ENCODE measurements around the gene CRHR2.
"Not testable (repeated sequence)": the region's sequence is repeated elsewhere in the genome, so short reads cannot be mapped to it uniquely, and the experiment has no call there.

The CRHR2 gene

GRCh38 chr7:30652132-30652531 lies 30.1 kb downstream of the CRHR2 start:
- DNase-seq, result no peak

- no peak for DNase-seq
These were observed 31.8 kb downstream of the CRHR2 start for GRCh38 chr7:30650421-30650808.

GRCh38 chr7:30649717-30650420 lies 32.4 kb downstream of the CRHR2 start:
- no peak for DNase-seq

- DNase-seq, result no peak
These were observed 33.3 kb downstream of the CRHR2 start for GRCh38 chr7:30648744-30649540.

GRCh38 chr7:30647589-30648364 lies 34.5 kb downstream of the CRHR2 start:
- no peak for DNase-seq

- no peak for DNase-seq
These were observed 36.1 kb downstream of the CRHR2 start for GRCh38 chr7:30646154-30646553.

- no peak for DNase-seq
These were observed 36.6 kb downstream of the CRHR2 start for GRCh38 chr7:30645661-30646060.

- no peak for DNase-seq
These were observed 37.8 kb downstream of the CRHR2 start for GRCh38 chr7:30644286-30644955.

- no peak for DNase-seq
These were observed 39.5 kb downstream of the CRHR2 start for GRCh38 chr7:30642789-30643188.

GRCh38 chr7:30642322-30642721 lies 39.9 kb downstream of the CRHR2 start:
- not testable (repeated sequence) for DNase-seq

GRCh38 chr7:30635798-30636197 lies 46.5 kb downstream of the CRHR2 start:
- no peak for DNase-seq

- no peak for DNase-seq
These were observed 47.5 kb downstream of the CRHR2 start for GRCh38 chr7:30634634-30635201.

GRCh38 chr7:30634193-30634626 lies 48.0 kb downstream of the CRHR2 start:
- no peak for DNase-seq

- DNase-seq, result no peak
These were observed 49.0 kb downstream of the CRHR2 start for GRCh38 chr7:30633223-30633622.

GRCh38 chr7:30630986-30631385 lies 51.3 kb downstream of the CRHR2 start:
- DNase-seq, result no peak

- no peak for DNase-seq
These were observed 55.2 kb downstream of the CRHR2 start for GRCh38 chr7:30627026-30627425.

GRCh38 chr7:30625283-30625682 lies 57.0 kb downstream of the CRHR2 start:
- DNase-seq, result no peak

GRCh38 chr7:30618961-30619360 lies 63.3 kb downstream of the CRHR2 start:
- no peak for DNase-seq

GRCh38 chr7:30618080-30618676 lies 64.1 kb downstream of the CRHR2 start:
- no peak for DNase-seq

GRCh38 chr7:30617359-30617758 lies 64.9 kb downstream of the CRHR2 start:
- no peak for DNase-seq

GRCh38 chr7:30616318-30616717 lies 65.9 kb downstream of the CRHR2 start:
- DNase-seq, result no peak

Measured in activated CD8-positive, alpha-beta memory T cell treated with anti-CD3 and anti-CD28 coated beads, Interleukin-2, amount 50 U/mL, for 4 hours (primary cell).